Upper lobe of left lung (tissue), 4 donors: ENCODE data around the gene RCSD1.

Experiments used
- EP300 ChIP-seq, 4 donors: sonication (generic); formaldehyde crosslinking; IDR thresholded peaks; one replicate each; pipeline ENCODE4 v1.5.1; 2017; ENCODE audit warnings: antibody characterized with exemption in 4 of 4, control low read depth in 2 of 4
- POLR2A ChIP-seq, 4 donors: fragments of 450-650 bp; IDR thresholded peaks; one replicate each; pipeline ENCODE4 v1.5.1; 2016 to 2017; ENCODE audit warnings: antibody characterized with exemption in 4 of 4, mild to moderate bottlenecking in 2 of 4
- TF ChIP-seq, protein P1 (sequence below), 6 experiments: fragments of 450-650 bp in 4 of 6; fragments of 200-600 bp in 2 of 6; sonication (generic) in 2 of 6; IDR thresholded peaks; one replicate each; pipeline ENCODE4 v1.5.1; 2016 to 2019; ENCODE audit warnings: antibody characterized with exemption in 6 of 6

DNA sequence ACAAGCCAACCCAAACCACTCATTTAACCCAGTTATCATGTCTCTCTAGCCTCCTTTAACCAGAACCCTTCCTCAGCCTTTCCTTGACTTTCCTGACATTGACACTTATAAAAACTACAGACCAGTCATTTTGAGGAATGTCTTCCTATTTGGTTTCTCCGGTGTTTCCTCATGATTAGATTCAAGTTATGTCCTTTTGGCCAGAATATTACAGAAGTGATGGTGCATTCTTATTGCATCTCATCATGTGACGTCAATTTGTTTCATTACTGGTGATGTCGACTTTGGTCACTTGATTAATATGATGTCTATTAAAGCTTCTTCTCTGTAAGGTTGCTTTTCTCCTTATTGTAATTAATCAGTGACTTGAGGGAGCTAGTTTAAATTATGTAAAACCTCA is 6.1 kb upstream of the RCSD1 start:
- no peak for TF ChIP-seq POLR2A (IDR thresholded peaks at IDR 0.05)
- TF ChIP-seq, protein P1, sequence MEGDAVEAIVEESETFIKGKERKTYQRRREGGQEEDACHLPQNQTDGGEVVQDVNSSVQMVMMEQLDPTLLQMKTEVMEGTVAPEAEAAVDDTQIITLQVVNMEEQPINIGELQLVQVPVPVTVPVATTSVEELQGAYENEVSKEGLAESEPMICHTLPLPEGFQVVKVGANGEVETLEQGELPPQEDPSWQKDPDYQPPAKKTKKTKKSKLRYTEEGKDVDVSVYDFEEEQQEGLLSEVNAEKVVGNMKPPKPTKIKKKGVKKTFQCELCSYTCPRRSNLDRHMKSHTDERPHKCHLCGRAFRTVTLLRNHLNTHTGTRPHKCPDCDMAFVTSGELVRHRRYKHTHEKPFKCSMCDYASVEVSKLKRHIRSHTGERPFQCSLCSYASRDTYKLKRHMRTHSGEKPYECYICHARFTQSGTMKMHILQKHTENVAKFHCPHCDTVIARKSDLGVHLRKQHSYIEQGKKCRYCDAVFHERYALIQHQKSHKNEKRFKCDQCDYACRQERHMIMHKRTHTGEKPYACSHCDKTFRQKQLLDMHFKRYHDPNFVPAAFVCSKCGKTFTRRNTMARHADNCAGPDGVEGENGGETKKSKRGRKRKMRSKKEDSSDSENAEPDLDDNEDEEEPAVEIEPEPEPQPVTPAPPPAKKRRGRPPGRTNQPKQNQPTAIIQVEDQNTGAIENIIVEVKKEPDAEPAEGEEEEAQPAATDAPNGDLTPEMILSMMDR (IDR thresholded peaks at IDR 0.05), result no peak
- no peak for TF ChIP-seq EP300 (IDR thresholded peaks at IDR 0.05)
